ENCODE measurements around the gene HOXA6.

DNA sequence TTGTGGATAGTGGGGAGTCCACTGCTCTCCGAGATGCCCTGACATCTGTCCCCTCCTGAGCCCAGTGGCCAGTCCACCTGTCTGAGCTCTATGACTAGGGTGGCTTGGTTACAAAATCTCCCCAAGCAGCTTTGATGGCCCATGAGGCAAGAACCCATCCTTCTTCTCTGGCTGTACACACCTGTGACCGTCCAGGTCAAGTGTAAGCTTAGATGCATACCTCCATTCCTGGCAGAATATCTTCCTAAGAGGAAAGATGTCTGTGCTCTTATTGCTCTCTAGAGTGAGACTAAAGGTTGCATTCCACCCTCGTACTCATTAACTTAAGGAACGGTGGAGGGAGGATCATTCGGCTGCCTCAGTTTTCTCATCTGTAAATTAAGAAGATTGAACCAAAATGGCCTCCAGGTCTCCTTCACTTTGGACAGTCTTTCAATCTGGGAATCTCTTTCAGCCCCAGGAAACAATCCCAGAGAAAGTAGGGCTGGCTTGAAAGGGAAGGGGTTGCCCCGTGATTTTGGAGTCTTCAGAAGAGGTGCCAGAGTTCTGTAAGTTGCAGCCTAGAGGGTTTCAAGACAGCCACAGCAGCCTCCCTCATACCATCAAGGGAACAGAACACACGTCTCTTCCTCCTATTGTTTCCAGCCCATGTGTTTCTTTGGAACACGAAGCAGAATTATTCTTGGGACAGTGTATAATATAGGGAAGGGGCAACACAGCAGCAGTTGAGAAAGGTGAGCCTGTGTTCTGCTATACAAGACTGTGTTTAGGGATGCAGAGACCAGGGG, 22.5 kb downstream of the HOXA6 start:
- TF ChIP-seq, protein P1, sequence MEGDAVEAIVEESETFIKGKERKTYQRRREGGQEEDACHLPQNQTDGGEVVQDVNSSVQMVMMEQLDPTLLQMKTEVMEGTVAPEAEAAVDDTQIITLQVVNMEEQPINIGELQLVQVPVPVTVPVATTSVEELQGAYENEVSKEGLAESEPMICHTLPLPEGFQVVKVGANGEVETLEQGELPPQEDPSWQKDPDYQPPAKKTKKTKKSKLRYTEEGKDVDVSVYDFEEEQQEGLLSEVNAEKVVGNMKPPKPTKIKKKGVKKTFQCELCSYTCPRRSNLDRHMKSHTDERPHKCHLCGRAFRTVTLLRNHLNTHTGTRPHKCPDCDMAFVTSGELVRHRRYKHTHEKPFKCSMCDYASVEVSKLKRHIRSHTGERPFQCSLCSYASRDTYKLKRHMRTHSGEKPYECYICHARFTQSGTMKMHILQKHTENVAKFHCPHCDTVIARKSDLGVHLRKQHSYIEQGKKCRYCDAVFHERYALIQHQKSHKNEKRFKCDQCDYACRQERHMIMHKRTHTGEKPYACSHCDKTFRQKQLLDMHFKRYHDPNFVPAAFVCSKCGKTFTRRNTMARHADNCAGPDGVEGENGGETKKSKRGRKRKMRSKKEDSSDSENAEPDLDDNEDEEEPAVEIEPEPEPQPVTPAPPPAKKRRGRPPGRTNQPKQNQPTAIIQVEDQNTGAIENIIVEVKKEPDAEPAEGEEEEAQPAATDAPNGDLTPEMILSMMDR (IDR thresholded peaks at IDR 0.05), result no peak
- TF ChIP-seq POLR2A (IDR thresholded peaks at IDR 0.05) (no peak), EP300 (IDR thresholded peaks at IDR 0.05) (no peak)
